Occipital lobe (tissue), 2 donors: Measurements from ENCODE around the gene PLA2G12A. TPM values are rescaled to one million over a fixed set of nuclear protein-coding genes. Genes with fewer than 3 reads are reported as not detected.
A peak's percentile ranks its signal among the peaks of the same experiment; 100 is the strongest.

Source experiments
- DNase-seq: peaks from one replicate; lab custom pipeline; 2025; lab: John Stamatoyannopoulos, UW
- total RNA-seq: library from RNA; depleted of rRNA; stranded (reverse); fragments of >200 nt; gene quantifications from one replicate; pipeline ENCODE4 v1.2.3, GENCODE V29; 2014

Gene PLA2G12A
- total RNA-seq, 1 donor from 2014 or later = 25.0 TPM

- DNase-seq = no peak
Measured at GRCh38 chr4:109729117-109729717, 653 bp downstream of the PLA2G12A start.

GRCh38 chr4:109728385-109728784 is 1.5 kb downstream of the PLA2G12A start:
- no peak for DNase-seq

GRCh38 chr4:109723110-109723509 is 6.8 kb downstream of the PLA2G12A start:
- DNase-seq = no peak

GRCh38 chr4:109722357-109722756 is 7.5 kb downstream of the PLA2G12A start:
- DNase-seq = no peak

GRCh38 chr4:109721033-109721432 is 8.8 kb downstream of the PLA2G12A start:
- DNase-seq = no peak

- DNase-seq = no peak
Measured at GRCh38 chr4:109719604-109720003, 10.3 kb downstream of the PLA2G12A start.

GRCh38 chr4:109718759-109719158 is 11.1 kb downstream of the PLA2G12A start:
- DNase-seq = no peak

- no peak for DNase-seq
Measured at GRCh38 chr4:109713500-109713899, 16.4 kb downstream of the PLA2G12A start.

- DNase-seq = no peak
Measured at GRCh38 chr4:109708990-109709389, 20.9 kb downstream of the PLA2G12A start.

- DNase-seq = no peak
Measured at GRCh38 chr4:109708435-109708834, 21.4 kb downstream of the PLA2G12A start.

GRCh38 chr4:109703664-109704361 is 26.1 kb downstream of the PLA2G12A start:
- no peak for DNase-seq

GRCh38 chr4:109702950-109703663 is 26.8 kb downstream of the PLA2G12A start, which contains the start of gene CASP6:
Gene CASP6, minus strand, starts transcription at chr4:109703445. Its CDS starts 50 bp downstream, at chr4:109703395.
- DNase-seq = peak; percentile 66

- no peak for DNase-seq
Measured at GRCh38 chr4:109701566-109702410, 28.1 kb downstream of the PLA2G12A start.

- no peak for DNase-seq
Measured at GRCh38 chr4:109699553-109700225, 30.2 kb downstream of the PLA2G12A start.

GRCh38 chr4:109698656-109699055 is 31.2 kb downstream of the PLA2G12A start:
- DNase-seq = no peak

GRCh38 chr4:109691411-109691920 is 38.4 kb downstream of the PLA2G12A start:
- DNase-seq = no peak

- no peak for DNase-seq
Measured at GRCh38 chr4:109690690-109691410, 39.0 kb downstream of the PLA2G12A start.

- DNase-seq = no peak
Measured at GRCh38 chr4:109684727-109685126, 45.1 kb downstream of the PLA2G12A start.

- DNase-seq = no peak
Measured at GRCh38 chr4:109683621-109684253, 46.1 kb downstream of the PLA2G12A start.

- DNase-seq = no peak
Measured at GRCh38 chr4:109682875-109683274, 47.0 kb downstream of the PLA2G12A start.
